Trophoblast cell (in vitro differentiated cells and primary cell): ENCODE data around the gene TNRC6B.

Experiments
- DNase-seq, 2 donors: peaks; one replicate each; pipeline ENCODE4 v3.0.0-alpha.2; 2016
- H2AFZ ChIP-seq: 2 replicates; pipeline ENCODE4 v1.6.1; 2013; ENCODE audit warnings: low read length, moderate library complexity, mild to moderate bottlenecking; ENCODE audit not compliant: insufficient read depth, poor library complexity
- H2AK5ac ChIP-seq: 2 replicates; pipeline ENCODE4 v1.6.1; 2013; ENCODE audit warnings: mild to moderate bottlenecking, low read length
- H2BK120ac ChIP-seq: 2 replicates; pipeline ENCODE4 v1.6.1; 2013; ENCODE audit warnings: low read length, mild to moderate bottlenecking, moderate library complexity; ENCODE audit not compliant: insufficient read depth, poor library complexity
- H2BK12ac ChIP-seq: 2 replicates; pipeline ENCODE4 v1.6.1; 2013; ENCODE audit warnings: mild to moderate bottlenecking, low read length, moderate library complexity
- H2BK5ac ChIP-seq: 2 replicates; pipeline ENCODE4 v1.6.1; 2013; ENCODE audit warnings: low read length, low read depth, moderate library complexity, mild to moderate bottlenecking; ENCODE audit not compliant: poor library complexity
- H3K14ac ChIP-seq: 2 replicates; pipeline ENCODE4 v1.6.1; 2013; ENCODE audit warnings: mild to moderate bottlenecking, low read length
- H3K18ac ChIP-seq: 2 replicates; pipeline ENCODE4 v1.6.1; 2013; ENCODE audit warnings: mild to moderate bottlenecking, low read length
- H3K23ac ChIP-seq: 2 replicates; pipeline ENCODE4 v1.6.1; 2013; ENCODE audit warnings: low read length
- H3K27ac ChIP-seq: 2 replicates; pipeline ENCODE4 v1.5.1; 2013; ENCODE audit warnings: low read depth, mild to moderate bottlenecking, inconsistent platforms, low read length, moderate library complexity
- H3K27me3 ChIP-seq: 2 replicates; pipeline ENCODE4 v1.6.1; 2013; ENCODE audit warnings: inconsistent platforms, mild to moderate bottlenecking, low read length, moderate library complexity; ENCODE audit not compliant: insufficient read depth
- H3K36me3 ChIP-seq, 2 experiments: 1 replicate in 1 of 2; 2 replicates in 1 of 2; pipeline ENCODE4 v1.6.1; 2013; ENCODE audit warnings: low read length in 2 of 2, mild to moderate bottlenecking in 2 of 2, moderate library complexity in 1 of 2; ENCODE audit not compliant: insufficient read depth in 2 of 2, control insufficient read depth in 1 of 2
- H3K4ac ChIP-seq: 2 replicates; pipeline ENCODE4 v1.6.1; 2013; ENCODE audit warnings: low read depth, mild to moderate bottlenecking, low read length, moderate library complexity
- H3K4me1 ChIP-seq, 2 experiments: 1 replicate in 1 of 2; 2 replicates in 1 of 2; pipeline ENCODE4 v1.6.1; 2013; ENCODE audit warnings: low read length in 2 of 2, mild to moderate bottlenecking in 2 of 2, moderate library complexity in 1 of 2; ENCODE audit not compliant: insufficient read depth in 2 of 2, control insufficient read depth in 1 of 2
- H3K4me2 ChIP-seq: 2 replicates; pipeline ENCODE4 v1.6.1; 2013; ENCODE audit warnings: inconsistent platforms, mild to moderate bottlenecking, low read length, moderate library complexity
- H3K4me3 ChIP-seq: 2 replicates; pipeline ENCODE4 v1.5.1; 2013; ENCODE audit warnings: mild to moderate bottlenecking, low read depth, low read length, inconsistent platforms
- H3K79me1 ChIP-seq: one replicate; pipeline ENCODE4 v1.6.1; 2013; ENCODE audit warnings: low read length
- H3K79me2 ChIP-seq: 2 replicates; pipeline ENCODE4 v1.6.1; 2013; ENCODE audit warnings: low read length, mild to moderate bottlenecking; ENCODE audit not compliant: control insufficient read depth, insufficient read depth, poor library complexity
- H3K9ac ChIP-seq: 2 replicates; pipeline ENCODE4 v1.6.1; 2013; ENCODE audit warnings: mild to moderate bottlenecking, low read length
- H3K9me3 ChIP-seq: 2 replicates; pipeline ENCODE4 v1.6.1; 2013; ENCODE audit warnings: low read depth, mild to moderate bottlenecking, control low read depth, inconsistent platforms, low read length; ENCODE audit not compliant: insufficient read depth
- H4K12ac ChIP-seq: 2 replicates; pipeline ENCODE4 v1.6.1; 2013; ENCODE audit warnings: low read depth, mild to moderate bottlenecking, low read length, moderate library complexity
- H4K8ac ChIP-seq: 2 replicates; pipeline ENCODE4 v1.6.1; 2013; ENCODE audit warnings: low read depth, mild to moderate bottlenecking, low read length, moderate library complexity
- H4K91ac ChIP-seq: one replicate; pipeline ENCODE4 v1.6.1; 2013; ENCODE audit warnings: low read depth, mild to moderate bottlenecking, low read length, moderate library complexity
- WGBS: extraction: QIAGEN DNeasy Blood & Tissue Kit; methylation state at CpG from one replicate; pipeline ENCODE4 v1.1.7; 2013; ENCODE audit warnings: missing lambda C conversion rate; ENCODE audit not compliant: insufficient read length, insufficient coverage; ENCODE audit errors: extremely low coverage; 5-methylcytosine and 5-hydroxymethylcytosine counted together

TNRC6B gene

GRCh38 chr22:40330615-40331014 lies 152.9 kb downstream of the TNRC6B start:
- no peaks in the 10 kb centered on the region for H3K79me1 ChIP-seq
- H3K9ac ChIP-seq, result no peak overlapping the region
- no peak overlapping the region for H3K23ac ChIP-seq
- no peaks in the 10 kb centered on the region for H3K79me2 ChIP-seq
- H3K4me1 ChIP-seq, result peaks cover 0 to 7% of the 10 kb centered on the region in 2 experiments
- no peaks in the 10 kb centered on the region for H3K27me3 ChIP-seq
- no peak overlapping the region for H3K4me3 ChIP-seq
- no peak overlapping the region for H2BK12ac ChIP-seq
- no peak overlapping the region for H4K8ac ChIP-seq
- no peak overlapping the region for H3K27ac ChIP-seq
- no peak overlapping the region for H2AFZ ChIP-seq
- H3K36me3 ChIP-seq, result peaks cover 0 to 4% of the 10 kb centered on the region in 2 experiments
- H3K4ac ChIP-seq, result no peak overlapping the region
- no peak overlapping the region for H2AK5ac ChIP-seq
- no peak overlapping the region for H4K12ac ChIP-seq
- no peak overlapping the region for H3K14ac ChIP-seq
- H3K4me2 ChIP-seq, result no peak overlapping the region
- no peak overlapping the region for H2BK120ac ChIP-seq
- DNase-seq, result no peak
- H4K91ac ChIP-seq, result no peak overlapping the region
- no peaks in the 10 kb centered on the region for H3K9me3 ChIP-seq
- no peak overlapping the region for H3K18ac ChIP-seq
- H2BK5ac ChIP-seq, result no peak overlapping the region
- no CpG with 5 or more reads among the region's 10 CpGs for WGBS

DNA sequence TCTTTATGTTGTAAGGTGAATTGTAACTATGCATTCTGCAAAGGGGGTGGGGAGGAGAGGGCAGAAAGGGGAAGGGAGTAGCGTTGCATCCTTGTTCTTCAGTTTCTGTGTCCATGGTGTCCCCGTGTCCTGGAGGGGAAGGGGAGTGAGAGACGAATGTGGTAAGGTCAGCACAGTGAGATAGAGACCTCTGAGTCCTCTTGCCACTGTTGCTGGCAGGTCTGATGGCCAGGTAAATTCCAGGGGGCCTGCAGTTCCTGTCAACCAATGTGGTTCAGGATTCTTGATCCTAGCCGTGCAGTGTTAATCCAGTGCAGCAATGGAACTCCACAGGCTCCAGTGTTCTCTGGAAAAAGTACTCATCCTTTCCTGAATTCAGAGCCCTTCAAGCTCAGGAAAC lies 154.0 kb downstream of the TNRC6B start:
- Histone ChIP-seq H3K27ac (no peak overlapping the region), H2AFZ (no peak overlapping the region), H3K4ac (no peak overlapping the region), H3K79me1 (no peaks in the 10 kb centered on the region), H3K4me1 (peaks cover 0 to 7% of the 10 kb centered on the region in 2 experiments), H3K18ac (no peak overlapping the region), H3K79me2 (no peaks in the 10 kb centered on the region), H2BK12ac (no peak overlapping the region), H3K4me3 (no peak overlapping the region), H3K23ac (no peak overlapping the region), H3K9me3 (no peaks in the 10 kb centered on the region), H2BK120ac (no peak overlapping the region), H3K36me3 (peaks cover 0 to 4% of the 10 kb centered on the region in 2 experiments), H3K9ac (no peak overlapping the region), H4K91ac (no peak overlapping the region), H2AK5ac (no peak overlapping the region), H3K14ac (no peak overlapping the region), H2BK5ac (no peak overlapping the region), H4K12ac (no peak overlapping the region), H3K27me3 (no peaks in the 10 kb centered on the region), H3K4me2 (no peak overlapping the region), H4K8ac (no peak overlapping the region)
- WGBS, result no CpG with 5 or more reads among the region's 4 CpGs
- DNase-seq, result no peak

DNA sequence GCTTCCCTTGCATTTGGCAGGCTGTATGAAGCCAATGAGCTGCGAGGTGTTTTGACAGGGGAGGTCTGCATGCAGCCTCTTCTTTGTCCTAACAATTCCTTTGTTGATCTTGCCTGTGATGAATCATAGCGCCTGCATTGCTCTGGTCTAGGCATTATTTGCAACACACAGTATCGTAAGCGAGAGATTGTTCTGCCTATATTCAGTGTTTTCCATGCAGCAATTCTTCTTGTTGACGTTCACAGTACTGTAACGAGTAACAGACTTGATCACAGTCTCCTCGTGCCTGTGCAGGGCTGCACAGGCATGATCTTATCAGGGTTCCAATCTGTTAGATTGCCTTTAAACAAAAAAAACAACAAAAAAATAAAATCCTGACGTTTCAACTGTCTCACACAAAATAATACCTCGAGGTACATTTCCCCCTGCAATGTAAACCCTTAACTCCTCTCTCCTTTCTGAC lies 154.6 kb downstream of the TNRC6B start:
- Histone ChIP-seq H2BK12ac (no peak overlapping the region), H4K91ac (no peak overlapping the region), H3K4me2 (no peak overlapping the region), H4K8ac (no peak overlapping the region), H3K4ac (no peak overlapping the region), H3K4me3 (no peak overlapping the region), H4K12ac (no peak overlapping the region), H3K79me1 (no peaks in the 10 kb centered on the region), H3K27ac (no peak overlapping the region), H3K23ac (no peak overlapping the region), H2AFZ (no peak overlapping the region), H3K4me1 (peaks cover 0 to 7% of the 10 kb centered on the region in 2 experiments), H3K9ac (no peak overlapping the region), H3K27me3 (no peaks in the 10 kb centered on the region), H2BK5ac (no peak overlapping the region), H3K36me3 (peaks cover 0 to 4% of the 10 kb centered on the region in 2 experiments), H2AK5ac (no peak overlapping the region), H3K9me3 (no peaks in the 10 kb centered on the region), H3K79me2 (no peaks in the 10 kb centered on the region), H3K18ac (no peak overlapping the region), H2BK120ac (no peak overlapping the region), H3K14ac (no peak overlapping the region)
- peak in 1 of 2 donors; percentile 46 for DNase-seq
- no CpG with 5 or more reads among the region's 9 CpGs for WGBS

DNA sequence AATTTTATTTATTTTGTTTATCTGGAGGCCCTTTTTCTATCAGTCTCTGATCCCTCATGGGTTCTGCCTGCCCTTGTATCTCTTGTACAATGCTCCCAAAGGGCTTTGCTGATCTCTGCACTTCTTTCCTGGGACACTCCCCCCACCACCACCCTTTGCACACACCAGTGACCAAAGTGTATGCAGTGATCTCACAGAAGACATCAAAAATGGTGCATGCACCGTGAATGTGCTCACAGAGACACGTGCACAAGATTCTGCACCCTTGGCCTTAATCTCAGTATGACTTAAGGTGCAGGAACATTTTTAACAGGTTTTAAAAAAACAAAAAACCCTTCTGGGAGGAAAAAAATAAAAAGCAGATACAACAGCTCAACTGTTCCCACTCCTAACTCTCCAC lies 156.3 kb downstream of the TNRC6B start:
- Histone ChIP-seq H3K4me3 (no peak overlapping the region), H2AK5ac (no peak overlapping the region), H4K12ac (no peak overlapping the region), H3K23ac (no peak overlapping the region), H3K9ac (no peak overlapping the region), H4K8ac (no peak overlapping the region), H2BK120ac (no peak overlapping the region), H3K27ac (no peak overlapping the region), H2AFZ (no peak overlapping the region), H4K91ac (no peak overlapping the region), H3K4me1 (peaks cover 0 to 7% of the 10 kb centered on the region in 2 experiments), H3K14ac (no peak overlapping the region), H3K79me2 (no peaks in the 10 kb centered on the region), H3K18ac (no peak overlapping the region), H3K4me2 (no peak overlapping the region), H3K79me1 (no peaks in the 10 kb centered on the region), H3K4ac (no peak overlapping the region), H2BK5ac (no peak overlapping the region), H2BK12ac (no peak overlapping the region), H3K9me3 (no peaks in the 10 kb centered on the region), H3K36me3 (peaks cover 0 to 4% of the 10 kb centered on the region in 2 experiments), H3K27me3 (no peaks in the 10 kb centered on the region)
- DNase-seq, result no peak
- no CpG with 5 or more reads among the region's 2 CpGs for WGBS
